Subcutaneous adipose tissue (tissue), 4 donors: Measurements from ENCODE around the gene TMEM45A. TPM values are rescaled to one million over a fixed set of nuclear protein-coding genes. Genes with fewer than 3 reads are reported as not detected.

Source experiments
- CTCF ChIP-seq: fragments of 450-650 bp; IDR thresholded peaks from one replicate; pipeline ENCODE4 v1.5.1; 2016; ENCODE audit warnings: low read depth, mild to moderate bottlenecking, control low read depth, antibody characterized with exemption, moderate library complexity
- total RNA-seq, 4 donors: library from RNA; depleted of rRNA; stranded (reverse); fragments of >200 nt; gene quantifications; one replicate each; pipeline ENCODE4 v1.1.0, GENCODE V29; 2016

Gene TMEM45A
- total RNA-seq: 10 to 100 TPM; 12.2 to 22.2 (median 12.7) TPM

GRCh38 chr3:100492059-100493006, at the start of gene TMEM45A:
Gene TMEM45A (plus strand): TSS chr3:100492619. CDS start chr3:100555212, 62,593 bp downstream.
- no peak for TF ChIP-seq CTCF

GRCh38 chr3:100443690-100444089, 48.7 kb upstream of the TMEM45A start:
- no peak for TF ChIP-seq CTCF

GRCh38 chr3:100448079-100448478, 44.3 kb upstream of the TMEM45A start:
- TF ChIP-seq CTCF: no peak

- TF ChIP-seq CTCF: no peak
Observed at GRCh38 chr3:100449214-100449613, 43.2 kb upstream of the TMEM45A start.

GRCh38 chr3:100454677-100455076, 37.7 kb upstream of the TMEM45A start:
- no peak for TF ChIP-seq CTCF

GRCh38 chr3:100455841-100456550, 36.4 kb upstream of the TMEM45A start:
- TF ChIP-seq CTCF: no peak

- TF ChIP-seq CTCF: no peak
Observed at GRCh38 chr3:100456745-100457144, 35.7 kb upstream of the TMEM45A start.
